OCI-LY7 (cell line): ENCODE results near the gene SAMD5. TPM values are rescaled to one million over a fixed set of nuclear protein-coding genes. Genes with fewer than 3 reads are reported as not detected.

Source experiments
- BruUV-seq: library from RNA; stranded (reverse); fragments of 400-500 nt; replicated peaks from 2 replicates; lab custom pipeline; 2021; lab: Mats Ljungman, UMichigan
- CTCF ChIA-PET: fragments of 300-600 bp; sonication (Branson Sonifier 250); formaldehyde crosslinking; loops from one replicate; lab custom pipeline; 2022; ENCODE audit warnings: antibody characterized with exemption; ENCODE audit not compliant: unreplicated experiment; lab: Charles Lee
- POLR2A ChIA-PET: fragments of 300-600 bp; sonication (Branson Sonifier 250); formaldehyde crosslinking; loops from one replicate; lab custom pipeline; 2022; ENCODE audit warnings: antibody characterized with exemption; lab: Charles Lee
- DNase-seq: peaks from one replicate; pipeline ENCODE4 v3.0.0-alpha.2; 2015; ENCODE audit warnings: low spot score
- H2AFZ ChIP-seq: fragments of 200-600 bp; sonication (generic), shearing (Covaris generic); 2 replicates; pipeline ENCODE4 v1.6.1; 2014; ENCODE audit warnings: mild to moderate bottlenecking, antibody characterized with exemption, low read length, moderate library complexity
- H3K27ac ChIP-seq: fragments of 200-600 bp; sonication (generic); 2 replicates; pipeline ENCODE4 v1.5.1; 2014; ENCODE audit warnings: mixed run types, low read depth, mild to moderate bottlenecking, moderate library complexity, low read length, inconsistent platforms; ENCODE audit not compliant: poor library complexity, severe bottlenecking
- H3K36me3 ChIP-seq: fragments of 200-600 bp; sonication (generic); 2 replicates; pipeline ENCODE4 v1.6.1; 2014; ENCODE audit warnings: mild to moderate bottlenecking, antibody characterized with exemption, low read length, moderate library complexity, mixed read lengths; ENCODE audit not compliant: insufficient read depth
- H3K4me1 ChIP-seq: fragments of 200-600 bp; sonication (generic); 2 replicates; pipeline ENCODE4 v1.5.1; 2014; ENCODE audit warnings: mild to moderate bottlenecking, low read length; ENCODE audit not compliant: insufficient read depth, poor library complexity, severe bottlenecking
- H3K4me2 ChIP-seq: fragments of 200-600 bp; sonication (generic); 2 replicates; pipeline ENCODE4 v1.6.1; 2014; ENCODE audit warnings: mild to moderate bottlenecking, low read length
- H3K4me3 ChIP-seq: fragments of 200-600 bp; sonication (generic); 2 replicates; pipeline ENCODE4 v1.5.1; 2014; ENCODE audit warnings: mild to moderate bottlenecking, low read depth, low read length; ENCODE audit not compliant: poor library complexity, severe bottlenecking
- H3K79me2 ChIP-seq: fragments of 200-600 bp; sonication (generic); 2 replicates; pipeline ENCODE4 v1.6.1; 2016; ENCODE audit warnings: low read depth, mild to moderate bottlenecking, low read length, moderate library complexity, mixed read lengths; ENCODE audit not compliant: insufficient read depth
- H3K9me2 ChIP-seq: fragments of 200-600 bp; sonication (generic); 2 replicates; pipeline ENCODE4 v1.6.1; 2016; ENCODE audit warnings: mild to moderate bottlenecking, low read length, mixed read lengths; ENCODE audit not compliant: insufficient read depth
- H3K9me3 ChIP-seq: fragments of 200-600 bp; sonication (generic); 2 replicates; pipeline ENCODE4 v1.6.1; 2014; ENCODE audit warnings: mild to moderate bottlenecking, mixed run types, low read length, mixed read lengths
- H4K20me1 ChIP-seq: fragments of 200-600 bp; sonication (generic); 2 replicates; pipeline ENCODE4 v1.6.1; 2014; ENCODE audit warnings: mild to moderate bottlenecking, antibody characterized with exemption, low read length, moderate library complexity, mixed read lengths; ENCODE audit not compliant: insufficient read depth
- CTCF ChIP-seq: fragments of 200-600 bp; sonication (generic); conservative IDR thresholded peaks from 2 replicates; pipeline ENCODE4 v1.5.1; 2014; ENCODE audit warnings: mild to moderate bottlenecking, antibody characterized with exemption, low read length, moderate library complexity, mixed read lengths
- EZH2phosphoT487 ChIP-seq: fragments of 200-600 bp; sonication (generic); IDR thresholded peaks from 2 replicates; pipeline ENCODE4 v1.6.1; 2018; ENCODE audit warnings: low read depth, borderline replicate concordance, mild to moderate bottlenecking, mixed run types, antibody characterized with exemption, low read length, moderate library complexity, mixed read lengths
- intact Hi-C: fragments of 100-400 bp; cut with micrococcal nuclease; formaldehyde crosslinking; loops from one replicate; pipeline ENCODE4 v1.10.0; 2022; ENCODE audit not compliant: unreplicated experiment
- total RNA-seq, 2 experiments: library from RNA; depleted of rRNA in 1 of 2; stranded (reverse); fragments of >200 nt in 1 of 2; shearing (Covaris generic) in 1 of 2; gene quantifications; 2 replicates each; pipeline ENCODE4 v1.2.3, GENCODE V29; 2014 to 2022

The SAMD5 gene
- total RNA-seq, 2 experiments from 2014 or later: not detected

DNA sequence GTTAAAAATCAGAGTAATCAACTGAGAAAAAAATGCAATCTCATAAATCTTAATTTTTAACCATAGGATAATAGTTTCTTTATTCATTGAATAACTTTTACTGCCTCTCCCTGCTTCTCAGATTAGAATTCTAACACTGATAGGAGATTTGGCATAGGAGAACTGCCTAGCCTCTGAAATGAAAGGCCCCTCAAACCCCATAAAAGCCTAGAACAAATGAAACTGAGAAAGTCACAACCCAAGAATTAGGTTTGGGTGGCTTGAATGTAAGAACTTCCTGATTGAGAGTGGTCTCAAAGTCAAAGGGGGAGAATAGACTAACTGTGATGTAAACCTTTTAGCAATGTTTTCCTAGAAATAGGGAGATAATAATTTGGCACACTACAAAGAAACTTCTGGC lies 52.2 kb downstream of the SAMD5 start:
- TF ChIP-seq CTCF: no peak
- TF ChIP-seq EZH2phosphoT487: no peak
- no peaks in the 10 kb centered on the region for H3K79me2 ChIP-seq
- no peak overlapping the region for H3K27ac ChIP-seq
- POLR2A ChIA-PET: no interaction called here
- BruUV-seq: no TSS peak
- H3K4me3 ChIP-seq: no peak overlapping the region
- H3K9me2 ChIP-seq: no peaks in the 10 kb centered on the region; the same call in 1 of the 2 replicates
- no peaks in the 10 kb centered on the region for H3K36me3 ChIP-seq
- no peaks in the 10 kb centered on the region for H3K9me3 ChIP-seq
- no peak overlapping the region for H3K4me2 ChIP-seq
- no peak for DNase-seq
- intact Hi-C loops: no loop called here
- no peaks in the 10 kb centered on the region for H4K20me1 ChIP-seq
- no peaks in the 10 kb centered on the region for H3K4me1 ChIP-seq
- H2AFZ ChIP-seq: no peak overlapping the region
- CTCF ChIA-PET: no interaction called here

GRCh38 chr6:147561726-147562125 lies 53.2 kb downstream of the SAMD5 start:
- H3K9me2 ChIP-seq: no peaks in the 10 kb centered on the region

DNA sequence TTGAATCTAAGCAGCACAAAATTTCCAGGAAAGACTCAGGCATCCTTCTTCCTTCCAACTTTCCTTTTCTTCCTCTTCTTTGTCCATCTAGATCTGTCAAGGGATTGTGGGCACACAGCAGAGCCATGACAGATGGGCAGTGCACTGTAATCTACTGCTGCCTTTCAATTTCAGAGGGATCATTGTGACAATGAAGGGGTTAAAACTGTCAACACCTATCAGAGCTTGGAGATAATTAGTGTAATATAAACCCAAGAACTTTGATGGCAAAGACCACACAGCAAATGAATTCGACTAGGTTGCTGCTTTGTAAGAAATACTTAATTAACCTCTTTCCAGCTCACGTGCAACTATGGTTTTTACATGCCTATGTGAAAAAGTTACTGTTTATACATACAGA lies 55.0 kb downstream of the SAMD5 start:
- TF ChIP-seq CTCF: no peak
- no peak for TF ChIP-seq EZH2phosphoT487
- BruUV-seq: no TSS peak
- Histone ChIP-seq H3K79me2 (no peaks in the 10 kb centered on the region), H3K4me3 (no peak overlapping the region), H3K4me2 (no peak overlapping the region), H3K9me2 (no peaks in the 10 kb centered on the region), H3K9me3 (no peaks in the 10 kb centered on the region), H3K4me1 (peaks cover 3% of the 10 kb centered on the region), H3K27ac (no peak overlapping the region), H3K36me3 (no peaks in the 10 kb centered on the region), H4K20me1 (no peaks in the 10 kb centered on the region), H2AFZ (no peak overlapping the region)
- ChIA-PET POLR2A (no interaction called here), CTCF (no interaction called here)
- DNase-seq: no peak
- intact Hi-C loops: no loop called here

More at GRCh38 chr6:147561726-147562125, 53.2 kb downstream of the SAMD5 start:
- Histone ChIP-seq H3K4me2 (no peak overlapping the region), H2AFZ (no peak overlapping the region), H3K4me1 (peaks cover 3% of the 10 kb centered on the region), H3K9me3 (no peaks in the 10 kb centered on the region), H4K20me1 (no peaks in the 10 kb centered on the region), H3K79me2 (no peaks in the 10 kb centered on the region), H3K36me3 (no peaks in the 10 kb centered on the region), H3K27ac (no peak overlapping the region), H3K4me3 (no peak overlapping the region)
- TF ChIP-seq EZH2phosphoT487: no peak
- TF ChIP-seq CTCF: no peak
- POLR2A ChIA-PET: no interaction called here
- DNase-seq: no peak
- intact Hi-C loops: no loop called here
- BruUV-seq: no TSS peak
- CTCF ChIA-PET: no interaction called here
